ENCODE data around the gene CCT7.

DNA sequence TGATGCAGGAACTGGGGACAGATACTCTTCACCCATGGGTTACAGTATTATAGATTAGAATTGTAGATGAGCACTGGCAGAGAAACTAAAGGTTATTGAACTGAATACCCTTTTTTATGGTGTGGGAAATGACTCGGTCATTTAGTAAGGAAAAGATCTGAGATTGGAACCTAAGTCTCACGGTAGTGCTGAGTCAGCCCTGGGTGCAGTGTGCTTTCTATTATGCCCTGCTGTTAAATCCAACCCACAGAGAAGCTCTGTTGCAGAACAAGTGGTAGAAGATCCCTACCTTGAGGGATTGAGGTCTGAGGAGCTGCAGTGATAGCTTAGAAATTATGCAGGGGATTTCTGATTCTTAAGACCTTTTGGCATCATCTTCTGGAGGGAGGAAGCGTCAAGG is 12.7 kb downstream of the CCT7 start:
- TF ChIP-seq CTCF (IDR thresholded peaks at IDR 0.05; ENCODE audit: insufficient read depth, low read depth, low read length): no peak
- no peak for TF ChIP-seq EZH2 (IDR thresholded peaks at IDR 0.05; ENCODE audit: insufficient read depth, low read length)

All from astrocyte (in vitro differentiated cells and primary cell).